H1 (cell line): ENCODE results near the gene LDAH. TPM values are rescaled to one million over a fixed set of nuclear protein-coding genes. Genes with fewer than 3 reads are reported as not detected.

Experiments used
- BCL11A ChIP-seq, 2 experiments: IDR thresholded peaks; one replicate each; pipeline ENCODE4 v1.6.1; 2011; ENCODE audit warnings: low read depth in 2 of 2, low read length in 2 of 2, mild to moderate bottlenecking in 2 of 2
- CBX5 ChIP-seq: fragments of 300-800, 300-1000 bp; sonication (generic); IDR thresholded peaks from 2 replicates; pipeline ENCODE4 v1.7.1; 2016; ENCODE audit warnings: antibody characterized with exemption, low read length, low read depth
- CEBPB ChIP-seq: IDR thresholded peaks from 2 replicates; pipeline ENCODE4 v1.6.1; 2012; ENCODE audit warnings: low read depth, low read length
- POLR2AphosphoS5 ChIP-seq: IDR thresholded peaks from 2 replicates; pipeline ENCODE4 v1.6.1; 2011; ENCODE audit warnings: low read depth, low read length
- polyA plus RNA-seq, 7 experiments: library from polyadenylated mRNA; depleted of rRNA in 3 of 7; stranded (reverse) in 5 of 7; unstranded in 2 of 7; fragments of >200 nt in 5 of 7; fragments of 200-250 nt in 2 of 7; gene quantifications; 1 replicate in 5 of 7; 2 replicates in 1 of 7; 4 replicates in 1 of 7; pipeline versions ENCODE4 v1.2.1 to v1.2.3, GENCODE V29; 2011 to 2013; ENCODE audit warnings: missing spikeins in 2 of 7, mixed read lengths in 2 of 7
- total RNA-seq: library from RNA; stranded (reverse); fragmentation: NEBNext Ultra II Directional; extraction: Animal tissue kit (Norgen Biotek cat#: 25700); gene quantifications from 2 replicates; pipeline ENCODE4 v1.2.1, GENCODE V29; 2021

The LDAH gene
- total and polyA plus RNA-seq, 2 of the 8 experiments (the other 6 are each of a cell fraction or from before 2014, with no cell fraction given) = 10.9 to 26.3 TPM

GRCh38 chr2:20660506-20661420 is 162.1 kb downstream of the LDAH start (continued):
- TF ChIP-seq BCL11A (IDR thresholded peaks at IDR 0.05; ENCODE audit: low read depth in 2 of 2, low read length in 2 of 2) (no peak), POLR2AphosphoS5 (no peak), CEBPB (no peak), CBX5 (no peak)
